ENCODE results near the gene TMEM117.

DNA sequence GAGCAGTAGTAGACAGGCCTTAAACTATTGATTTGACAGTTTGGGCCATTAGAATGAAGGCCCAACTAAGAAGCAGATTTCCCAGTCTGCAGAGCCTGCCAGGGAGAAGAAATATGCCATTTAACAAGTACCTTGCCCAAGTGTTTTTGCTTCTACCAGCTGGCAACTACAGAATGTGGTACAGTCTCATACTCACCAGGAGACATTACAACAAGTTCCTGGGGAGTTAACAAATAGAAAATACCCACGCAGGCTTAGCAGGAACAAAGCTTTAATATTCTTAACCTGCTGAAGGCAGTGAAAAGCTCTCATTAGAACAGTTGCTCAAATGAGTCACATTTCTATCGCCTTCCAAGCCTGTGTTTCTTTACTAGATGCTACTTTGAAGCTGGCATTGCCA is 241.0 kb downstream of the TMEM117 start:
- TF ChIP-seq CTCF (conservative IDR thresholded peaks at IDR 0.05 in 1 of 2, IDR thresholded peaks at IDR 0.05 in 1 of 2; ENCODE audit: extremely low read depth in 1 of 2, insufficient read depth in 1 of 2, low read depth in 1 of 2, low read length in 2 of 2) (no peak), EZH2 (IDR thresholded peaks at IDR 0.05; ENCODE audit: borderline replicate concordance, low read length) (no peak)

Measured in mammary epithelial cell (primary cell).